ENCODE measurements around the gene ELAVL4.

DNA sequence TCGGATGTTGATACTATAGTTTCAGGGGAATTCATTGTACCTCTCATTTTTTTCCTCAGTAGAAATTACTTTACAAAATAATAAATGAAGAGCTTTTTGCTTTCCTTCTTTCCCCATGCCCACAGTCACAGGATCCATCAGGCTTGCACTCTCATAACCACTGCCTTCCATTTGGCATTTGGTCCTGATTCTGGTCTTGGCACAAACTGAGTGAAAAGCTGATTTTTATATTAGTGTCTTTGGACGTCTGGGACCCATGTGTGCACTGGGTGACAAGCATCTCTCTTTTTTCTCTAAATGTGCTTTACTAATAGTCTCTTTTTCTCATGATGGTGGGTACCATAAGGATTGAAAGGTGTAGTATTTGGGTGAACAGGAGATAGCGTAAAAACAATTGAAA, 2.8 kb downstream of the ELAVL4 start:
- TF ChIP-seq, protein P1, sequence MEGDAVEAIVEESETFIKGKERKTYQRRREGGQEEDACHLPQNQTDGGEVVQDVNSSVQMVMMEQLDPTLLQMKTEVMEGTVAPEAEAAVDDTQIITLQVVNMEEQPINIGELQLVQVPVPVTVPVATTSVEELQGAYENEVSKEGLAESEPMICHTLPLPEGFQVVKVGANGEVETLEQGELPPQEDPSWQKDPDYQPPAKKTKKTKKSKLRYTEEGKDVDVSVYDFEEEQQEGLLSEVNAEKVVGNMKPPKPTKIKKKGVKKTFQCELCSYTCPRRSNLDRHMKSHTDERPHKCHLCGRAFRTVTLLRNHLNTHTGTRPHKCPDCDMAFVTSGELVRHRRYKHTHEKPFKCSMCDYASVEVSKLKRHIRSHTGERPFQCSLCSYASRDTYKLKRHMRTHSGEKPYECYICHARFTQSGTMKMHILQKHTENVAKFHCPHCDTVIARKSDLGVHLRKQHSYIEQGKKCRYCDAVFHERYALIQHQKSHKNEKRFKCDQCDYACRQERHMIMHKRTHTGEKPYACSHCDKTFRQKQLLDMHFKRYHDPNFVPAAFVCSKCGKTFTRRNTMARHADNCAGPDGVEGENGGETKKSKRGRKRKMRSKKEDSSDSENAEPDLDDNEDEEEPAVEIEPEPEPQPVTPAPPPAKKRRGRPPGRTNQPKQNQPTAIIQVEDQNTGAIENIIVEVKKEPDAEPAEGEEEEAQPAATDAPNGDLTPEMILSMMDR (IDR thresholded peaks at IDR 0.05; ENCODE audit: insufficient read depth, low read depth, low read length) = no peak
- no peak for TF ChIP-seq EZH2 (IDR thresholded peaks at IDR 0.05; ENCODE audit: insufficient read depth, low read length)
